Measurements from ENCODE around the gene GPR3.

DNA sequence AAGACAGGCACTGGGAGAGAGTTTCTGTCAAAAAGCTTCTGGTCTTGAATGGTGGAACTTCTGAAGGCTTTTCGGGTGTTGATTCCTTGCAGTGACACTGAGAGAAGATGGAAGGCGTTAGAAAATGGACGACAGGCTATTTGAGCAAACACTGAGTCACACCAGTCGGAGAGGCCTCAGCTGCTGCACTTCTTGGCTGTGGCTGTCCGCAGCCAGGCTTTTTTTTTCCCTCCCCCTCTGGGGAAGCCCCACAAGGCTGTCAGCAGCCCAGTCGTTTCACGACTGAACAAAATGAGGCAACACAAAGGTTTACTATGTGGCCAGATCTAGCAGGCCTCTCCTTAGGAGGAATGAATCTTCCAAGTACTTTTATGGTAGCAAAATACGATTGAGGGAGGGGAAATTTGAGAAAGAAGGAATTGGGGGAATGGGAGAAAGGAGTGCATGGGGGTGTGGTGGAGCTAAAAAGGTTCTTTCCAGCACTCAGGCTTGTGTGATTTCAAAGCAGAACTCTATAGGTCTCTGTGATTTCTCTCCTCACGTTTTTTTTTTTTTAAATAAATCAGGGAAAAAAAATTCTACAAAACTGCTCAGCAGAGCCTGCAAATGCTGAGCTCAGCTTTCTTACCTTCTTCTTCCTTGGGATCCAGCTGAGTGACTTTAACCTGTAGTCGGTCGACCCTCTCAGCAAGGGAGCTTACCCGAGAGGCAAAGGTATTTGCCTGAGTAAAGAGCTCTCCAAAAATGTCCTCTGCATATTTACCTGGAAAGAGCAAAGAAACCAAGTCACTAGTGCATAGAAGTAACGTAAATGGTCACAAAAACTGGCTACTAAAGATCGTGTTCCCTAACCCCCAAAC is 26.1 kb downstream of the GPR3 start:
- TF ChIP-seq, protein P1, sequence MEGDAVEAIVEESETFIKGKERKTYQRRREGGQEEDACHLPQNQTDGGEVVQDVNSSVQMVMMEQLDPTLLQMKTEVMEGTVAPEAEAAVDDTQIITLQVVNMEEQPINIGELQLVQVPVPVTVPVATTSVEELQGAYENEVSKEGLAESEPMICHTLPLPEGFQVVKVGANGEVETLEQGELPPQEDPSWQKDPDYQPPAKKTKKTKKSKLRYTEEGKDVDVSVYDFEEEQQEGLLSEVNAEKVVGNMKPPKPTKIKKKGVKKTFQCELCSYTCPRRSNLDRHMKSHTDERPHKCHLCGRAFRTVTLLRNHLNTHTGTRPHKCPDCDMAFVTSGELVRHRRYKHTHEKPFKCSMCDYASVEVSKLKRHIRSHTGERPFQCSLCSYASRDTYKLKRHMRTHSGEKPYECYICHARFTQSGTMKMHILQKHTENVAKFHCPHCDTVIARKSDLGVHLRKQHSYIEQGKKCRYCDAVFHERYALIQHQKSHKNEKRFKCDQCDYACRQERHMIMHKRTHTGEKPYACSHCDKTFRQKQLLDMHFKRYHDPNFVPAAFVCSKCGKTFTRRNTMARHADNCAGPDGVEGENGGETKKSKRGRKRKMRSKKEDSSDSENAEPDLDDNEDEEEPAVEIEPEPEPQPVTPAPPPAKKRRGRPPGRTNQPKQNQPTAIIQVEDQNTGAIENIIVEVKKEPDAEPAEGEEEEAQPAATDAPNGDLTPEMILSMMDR (IDR thresholded peaks at IDR 0.05) = no peak
- TF ChIP-seq POLR2A (IDR thresholded peaks at IDR 0.05) = no peak
